WTC11 (cell line): ENCODE data around the gene RASAL3. TPM values are rescaled to one million over a fixed set of nuclear protein-coding genes. Genes with fewer than 3 reads are reported as not detected.

Experiments
- ATAC-seq: fragments of 200-7000 bp; cut with Tn5 transposase; 2 replicates; pipeline ENCODE4 v1.10.0; 2021; ENCODE audit warnings: mild to moderate bottlenecking, moderate library complexity
- CTCF ChIA-PET: fragments of 300-600 bp; sonication (Branson Sonifier 250); formaldehyde crosslinking; loops from one replicate; lab custom pipeline; 2021; ENCODE audit warnings: antibody characterized with exemption; lab: Charles Lee
- POLR2A ChIA-PET: fragments of 350-600 bp; sonication (Branson Sonifier 250); formaldehyde crosslinking; loops from one replicate; lab custom pipeline; 2021; ENCODE audit warnings: antibody characterized with exemption; lab: Charles Lee
- DNase-seq: peaks from one replicate; pipeline ENCODE4 v3.0.0; 2021; ENCODE audit warnings: low spot score
- H3K27ac Mint-ChIP-seq: 2 replicates; pipeline ENCODE4 v1.8.0; 2021; ENCODE audit warnings: mixed read lengths
- H3K27me3 Mint-ChIP-seq: 2 replicates; pipeline ENCODE4 v1.8.0; 2021; ENCODE audit warnings: low read depth, mild to moderate bottlenecking, moderate library complexity, mixed read lengths
- H3K36me3 Mint-ChIP-seq: 2 replicates; pipeline ENCODE4 v1.8.0; 2021; ENCODE audit warnings: mixed read lengths
- H3K4me1 Mint-ChIP-seq: 2 replicates; pipeline ENCODE4 v1.8.0; 2022; ENCODE audit warnings: mixed read lengths
- H3K4me3 Mint-ChIP-seq: 2 replicates; pipeline ENCODE4 v1.8.0; 2021; ENCODE audit warnings: mild to moderate bottlenecking, moderate library complexity, mixed read lengths
- H3K9me3 Mint-ChIP-seq: 2 replicates; pipeline ENCODE4 v1.8.0; 2021; ENCODE audit warnings: mixed read lengths
- AR ChIP-seq: fragments of 250-450 bp; sonication (Bioruptor Pico); IDR thresholded peaks from 2 replicates; pipeline ENCODE4 v1.9.0; 2021; ENCODE audit warnings: mild to moderate bottlenecking
- ATF6 ChIP-seq: sonication (generic); formaldehyde crosslinking; IDR thresholded peaks from 2 replicates; pipeline ENCODE4 v1.8.1; 2023; ENCODE audit warnings: mild to moderate bottlenecking, missing genetic modification reagents
- ERG ChIP-seq: fragments of 250-450 bp; sonication (Bioruptor Pico); IDR thresholded peaks from 2 replicates; pipeline ENCODE4 v1.8.0; 2021; ENCODE audit warnings: mild to moderate bottlenecking
- GTF2I ChIP-seq: fragments of 250-450 bp; sonication (Bioruptor Pico); conservative IDR thresholded peaks from 2 replicates; pipeline ENCODE4 v1.4.0; 2021; ENCODE audit warnings: mild to moderate bottlenecking
- MAX ChIP-seq: sonication (generic); formaldehyde crosslinking; IDR thresholded peaks from 2 replicates; pipeline ENCODE4 v1.8.0; 2022; ENCODE audit warnings: mild to moderate bottlenecking, missing genetic modification reagents
- MYBL2 ChIP-seq: sonication (generic); formaldehyde crosslinking; IDR thresholded peaks from 2 replicates; pipeline ENCODE4 v1.8.1; 2023; ENCODE audit warnings: mild to moderate bottlenecking, moderate library complexity, missing genetic modification reagents
- SP1 ChIP-seq: sonication (generic); formaldehyde crosslinking; conservative IDR thresholded peaks from 2 replicates; pipeline ENCODE4 v1.8.1; 2022; ENCODE audit warnings: missing genetic modification reagents
- TEAD1 ChIP-seq: sonication (generic); formaldehyde crosslinking; IDR thresholded peaks from 2 replicates; pipeline ENCODE4 v1.8.0; 2022; ENCODE audit warnings: mild to moderate bottlenecking, missing genetic modification reagents
- TEAD4 ChIP-seq: sonication (generic); formaldehyde crosslinking; IDR thresholded peaks from 2 replicates; pipeline ENCODE4 v1.8.0; 2022; ENCODE audit warnings: mild to moderate bottlenecking, missing genetic modification reagents
- ZBTB43 ChIP-seq: sonication (generic); formaldehyde crosslinking; IDR thresholded peaks from 2 replicates; pipeline ENCODE4 v1.8.1; 2023; ENCODE audit warnings: mild to moderate bottlenecking, missing genetic modification reagents
- ZNF121 ChIP-seq: sonication (generic); formaldehyde crosslinking; IDR thresholded peaks from 2 replicates; pipeline ENCODE4 v1.8.0; 2023; ENCODE audit warnings: missing genetic modification reagents
- ZNF138 ChIP-seq: sonication (generic); formaldehyde crosslinking; conservative IDR thresholded peaks from 2 replicates; pipeline ENCODE4 v1.8.1; 2022; ENCODE audit warnings: mild to moderate bottlenecking, moderate library complexity, missing genetic modification reagents
- ZNF416 ChIP-seq: fragments of 250-450 bp; sonication (Bioruptor Pico); IDR thresholded peaks from 2 replicates; pipeline ENCODE4 v1.9.0; 2021; ENCODE audit warnings: mild to moderate bottlenecking, inconsistent platforms
- total RNA-seq: library from RNA; stranded (reverse); gene quantifications from 3 replicates; pipeline ENCODE4 v1.2.3, GENCODE V29; 2021

Gene RASAL3
- total RNA-seq, 1 experiment from 2014 or later: 1.6 TPM

- Mint-ChIP-seq H3K27me3 (peaks cover 72% of the 10 kb centered on the region), H3K4me1 (peaks cover 27% of the 10 kb centered on the region), H3K27ac (peak overlapping the region; percentile 60), H3K4me3 (peak overlapping the region; percentile 74), H3K9me3 (no peaks in the 10 kb centered on the region), H3K36me3 (no peaks in the 10 kb centered on the region)
- TF ChIP-seq ZBTB43 (CRISPR knock-in tag): no peak
- no peak for TF ChIP-seq MYBL2
- TF ChIP-seq TEAD1 (CRISPR knock-in tag): no peak
- TF ChIP-seq ZNF138 (CRISPR knock-in tag): no peak
- no peak for TF ChIP-seq TEAD4 (CRISPR knock-in tag)
- TF ChIP-seq ERG: 0 out of 2 replicates have a peak, but pooled peaks have one; percentile 47
- no peak for TF ChIP-seq MAX (CRISPR knock-in tag)
- TF ChIP-seq AR: no peak
- DNase-seq (peak; percentile 46), ATAC-seq (no peak)
- CTCF ChIA-PET: interaction anchor here (0.7 to 3.4 kb wide), 17 partner anchors 11 to 361 kb away, joined by 3 to 33 read pairs (median 4); partner anchors contain the start of genes AKAP8L and PGLYRP2
- POLR2A ChIA-PET: interaction anchor here (1.9 kb wide), 1 partner anchor 34 kb away, joined by 20 read pairs; the partner anchor contains the start of gene AKAP8L
These were observed 11.2 kb downstream of the RASAL3 start for GRCh38 chr19:15453091-15453578.

GRCh38 chr19:15452111-15453047 is 12.0 kb downstream of the RASAL3 start:
- Mint-ChIP-seq H3K27ac (peak overlapping the region; percentile 60), H3K27me3 (peaks cover 66% of the 10 kb centered on the region), H3K9me3 (no peaks in the 10 kb centered on the region), H3K4me3 (peak overlapping the region; percentile 74), H3K36me3 (no peaks in the 10 kb centered on the region), H3K4me1 (peaks cover 23% of the 10 kb centered on the region)
- ATAC-seq: peak; percentile 78
- peak; percentile 53; the same call in 1 of the 2 replicates for TF ChIP-seq SP1 (CRISPR knock-in tag)
- TF ChIP-seq ATF6 (CRISPR knock-in tag): no peak
- TF ChIP-seq ZNF416 (CRISPR knock-in tag): no peak
- TF ChIP-seq GTF2I (CRISPR knock-in tag): peak; percentile 91
- TF ChIP-seq ZNF121 (CRISPR knock-in tag): peak; percentile 97
- ChIA-PET POLR2A (interaction anchor here (0.5 to 1.9 kb wide), 6 partner anchors 25 to 102 kb away, joined by 3 to 20 read pairs (median 3); partner anchors contain the start of genes AKAP8 and AKAP8L), CTCF (interaction anchor here (0.5 to 3.4 kb wide), 21 partner anchors 11 to 1616 kb away, joined by 3 to 33 read pairs (median 3); partner anchors contain the start of genes AKAP8L and FAM32A)
- peak; percentile 99 for DNase-seq
